Activated CD4-positive, alpha-beta T cell treated with anti-CD3 and anti-CD28 coated beads, Interleukin-2, amount 50 U/mL, for 48 hours (primary cell): ENCODE measurements around the gene ZBTB4.

Experiments used
- DNase-seq, 2 experiments: peaks; one replicate each; pipeline ENCODE4 v3.0.0-alpha.2; 2020

ZBTB4 gene

DNA sequence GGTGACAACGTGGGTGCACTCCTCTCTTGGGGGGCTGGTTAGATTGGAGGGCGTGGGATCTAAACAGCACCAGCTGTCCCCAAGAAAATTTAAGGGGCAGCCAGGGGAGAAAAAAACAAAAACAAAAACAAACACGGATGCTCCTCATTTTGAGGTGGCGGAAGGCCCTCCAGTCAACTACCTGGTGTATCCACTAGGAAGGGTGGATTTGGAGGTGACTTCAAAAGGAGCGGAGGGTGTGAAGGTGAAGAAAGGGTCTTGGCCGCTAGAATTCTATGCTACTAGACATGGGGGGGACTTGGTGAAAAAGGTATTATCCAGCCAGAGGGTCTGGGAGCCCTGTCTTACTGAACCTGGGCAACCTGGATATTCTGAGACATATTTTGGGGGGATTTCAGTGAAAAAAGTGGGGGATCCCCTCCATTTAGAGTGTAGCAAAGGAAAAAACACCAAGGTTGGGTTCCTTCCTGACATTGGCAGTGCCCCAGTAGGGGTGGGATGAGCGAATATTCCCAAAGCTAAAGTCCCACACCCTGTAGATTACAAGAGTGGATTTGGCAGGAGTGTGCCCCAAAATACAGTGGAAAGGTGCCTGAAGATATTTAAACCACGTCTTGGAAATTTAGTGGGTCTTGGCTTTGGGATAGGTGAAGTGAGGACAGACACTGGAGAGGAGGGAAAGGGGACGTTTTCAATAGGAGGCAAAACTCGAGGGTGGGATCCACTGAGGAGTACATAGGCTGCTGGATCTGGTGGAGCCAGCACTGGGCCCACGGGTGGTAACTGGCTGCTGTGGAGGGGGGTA is 40.6 kb downstream of the ZBTB4 start:
- no peak for DNase-seq

DNA sequence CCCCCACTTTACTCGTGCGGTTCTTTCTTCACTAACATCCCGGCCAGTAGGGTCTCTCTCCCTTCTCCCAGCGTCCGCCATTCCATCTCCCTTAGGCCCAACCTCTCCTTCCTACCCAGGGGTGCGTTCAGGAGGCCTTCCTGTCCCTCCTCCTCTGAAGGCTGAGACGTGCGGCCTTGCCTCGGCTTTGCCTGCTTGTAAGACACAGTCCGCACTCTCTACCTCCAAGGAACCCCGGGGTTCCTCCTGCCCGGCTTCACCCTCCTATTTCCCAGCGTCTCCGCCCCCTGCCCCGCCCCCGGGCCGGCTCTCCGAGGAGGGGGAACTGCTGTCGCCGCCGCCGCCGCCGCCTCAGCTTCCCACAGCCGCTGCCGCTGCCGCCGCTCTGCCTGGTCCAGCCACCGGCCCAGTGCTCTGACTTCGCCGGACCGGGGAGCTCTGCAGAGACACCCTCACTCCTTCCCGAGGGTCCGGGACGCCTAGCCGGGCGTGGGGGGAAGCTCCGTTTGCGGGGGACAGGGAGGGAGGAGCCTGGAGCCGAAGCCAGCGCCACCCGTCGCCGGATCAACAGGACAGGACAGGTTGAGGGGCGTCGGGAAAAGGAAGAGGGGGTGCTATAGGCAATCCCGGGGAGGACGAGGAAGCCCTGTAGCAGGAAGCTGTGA is 41.3 kb downstream of the ZBTB4 start:
- peak; percentile 74 to 78 for DNase-seq

DNA sequence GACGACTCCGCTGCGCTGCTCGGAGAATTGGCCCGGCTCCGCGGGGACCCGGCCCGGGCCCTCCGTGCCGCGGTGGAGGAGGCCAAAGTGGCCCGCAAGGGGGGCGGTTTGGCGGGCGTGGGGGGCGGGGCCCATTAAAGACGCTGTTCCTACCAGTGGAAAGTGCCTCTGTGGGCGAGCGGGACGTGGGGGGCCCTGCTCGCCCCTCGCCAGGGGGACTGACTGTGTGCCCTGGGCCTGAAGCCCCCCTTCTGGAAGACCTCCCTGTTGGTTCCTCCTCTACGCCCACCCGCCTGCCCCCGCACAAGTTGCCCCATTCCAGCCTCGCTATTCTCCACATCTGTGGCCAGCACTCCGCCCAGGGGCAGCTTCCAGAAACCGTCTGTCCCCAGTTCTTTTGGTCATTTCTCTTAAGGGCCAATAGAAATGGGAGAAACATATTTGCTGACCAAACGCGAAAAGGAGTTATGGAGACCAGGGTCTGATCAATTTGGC is 42.0 kb downstream of the ZBTB4 start:
- no peak for DNase-seq

DNA sequence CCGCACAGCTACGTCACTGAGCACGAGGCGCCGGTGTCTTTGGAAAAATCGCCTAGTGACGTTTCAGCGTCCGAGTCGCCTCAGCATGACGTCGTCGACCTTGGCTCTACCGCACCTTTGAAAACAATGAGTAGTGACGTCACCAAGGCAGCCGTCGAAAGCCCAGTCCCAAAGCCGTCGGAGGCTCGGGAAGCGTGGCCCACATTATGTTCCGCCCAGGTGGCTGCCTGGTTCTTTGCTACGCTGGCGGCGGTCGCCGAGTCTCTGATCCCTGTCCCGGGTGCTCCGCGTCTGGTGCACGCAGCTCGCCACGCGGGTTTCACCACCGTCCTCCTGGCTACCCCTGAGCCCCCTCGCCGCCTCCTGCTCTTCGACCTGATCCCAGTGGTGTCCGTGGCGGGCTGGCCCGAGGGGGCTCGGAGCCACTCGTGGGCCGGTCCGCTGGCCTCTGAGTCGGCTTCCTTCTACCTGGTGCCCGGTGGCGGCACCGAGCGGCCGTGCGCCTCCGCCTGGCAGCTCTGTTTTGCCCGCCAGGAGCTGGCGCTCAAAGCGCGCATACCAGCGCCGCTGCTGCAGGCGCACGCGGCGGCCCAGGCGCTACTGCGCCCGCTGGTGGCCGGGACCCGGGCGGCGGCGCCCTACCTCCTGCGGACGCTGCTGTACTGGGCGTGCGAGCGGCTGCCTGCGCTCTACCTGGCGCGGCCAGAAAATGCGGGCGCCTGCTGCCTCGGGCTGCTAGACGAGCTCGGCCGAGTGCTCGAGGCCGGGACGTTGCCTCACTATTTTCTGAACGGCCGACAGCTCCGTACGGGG is 42.7 kb downstream of the ZBTB4 start:
- peak; percentile 80 to 82 for DNase-seq

DNA sequence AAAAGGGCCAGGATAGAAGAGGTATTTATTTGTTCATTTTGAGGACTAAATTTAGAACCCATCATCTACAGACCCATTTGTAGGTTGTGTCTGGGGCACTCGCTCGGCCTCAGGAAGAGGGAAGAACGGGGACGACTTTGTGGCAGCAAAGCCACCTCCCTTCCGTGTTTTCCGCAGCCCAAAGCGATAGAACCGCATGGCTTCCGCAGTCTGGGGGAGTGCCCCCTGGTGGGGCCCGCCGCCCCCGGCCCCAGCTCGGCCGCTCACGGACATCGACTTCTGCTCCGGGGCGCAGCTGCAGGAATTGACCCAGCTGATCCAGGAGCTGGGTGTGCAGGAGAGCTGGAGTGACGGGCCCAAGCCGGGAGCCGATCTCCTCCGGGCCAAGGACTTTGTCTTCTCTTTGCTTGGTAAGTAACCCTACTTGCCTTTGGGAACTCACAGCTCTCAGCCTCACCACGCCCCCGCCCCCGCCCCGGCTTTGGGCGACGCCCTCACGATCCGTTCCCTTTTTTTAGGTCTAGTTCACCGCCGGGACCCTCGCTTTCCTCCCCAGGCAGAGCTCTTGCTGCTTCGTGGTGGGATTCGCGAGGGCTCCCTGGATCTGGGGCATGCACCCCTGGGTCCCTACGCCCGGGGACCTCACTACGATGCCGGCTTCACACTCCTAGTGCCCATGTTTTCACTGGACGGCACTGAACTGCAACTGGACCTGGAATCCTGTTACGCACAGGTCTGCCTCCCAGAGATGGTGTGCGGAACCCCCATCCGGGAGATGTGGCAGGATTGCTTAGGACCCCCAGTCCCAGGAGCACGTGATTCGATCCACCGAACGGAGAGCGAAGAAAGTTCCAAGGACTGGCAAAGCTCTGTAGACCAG is 43.5 kb downstream of the ZBTB4 start:
- DNase-seq = peak; percentile 68 to 70

DNA sequence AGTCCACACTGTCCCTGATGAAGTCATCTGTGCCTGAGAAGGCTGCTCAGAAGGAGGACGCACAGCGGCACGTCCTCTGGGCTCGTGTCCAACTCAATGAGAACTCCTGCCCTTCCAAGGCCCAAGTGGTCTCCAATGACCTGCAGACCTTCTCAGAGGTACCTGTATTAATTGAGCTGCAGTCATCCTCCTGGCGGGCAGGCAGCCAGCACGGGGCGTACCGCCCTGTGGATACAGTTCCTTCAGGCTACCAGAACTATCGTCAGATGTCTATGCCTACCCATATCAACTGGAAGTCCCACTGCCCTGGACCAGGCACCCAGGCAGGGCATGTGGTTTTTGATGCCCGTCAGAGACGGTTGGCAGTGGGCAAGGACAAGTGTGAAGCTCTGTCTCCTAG is 47.1 kb downstream of the ZBTB4 start:
- no peak for DNase-seq

DNA sequence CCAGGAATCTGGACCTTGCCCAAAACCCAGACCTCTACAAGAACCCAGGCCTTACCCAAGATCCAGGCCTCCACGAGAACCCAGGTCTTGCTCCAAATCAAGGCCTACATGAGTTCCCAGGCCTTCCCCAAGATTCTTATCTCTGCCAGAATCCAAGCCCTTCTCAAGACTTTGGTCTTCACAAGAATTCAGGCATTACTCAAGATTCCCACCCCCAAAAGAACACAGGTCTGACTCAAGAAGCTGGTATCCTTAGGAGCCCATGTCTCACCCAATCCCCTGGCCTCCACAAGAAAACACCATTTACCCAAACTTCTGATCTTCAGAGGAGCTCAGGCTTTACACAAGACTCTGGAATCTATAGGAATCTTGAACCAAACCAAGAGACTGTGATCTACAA is 48.2 kb downstream of the ZBTB4 start:
- DNase-seq = no peak

DNA sequence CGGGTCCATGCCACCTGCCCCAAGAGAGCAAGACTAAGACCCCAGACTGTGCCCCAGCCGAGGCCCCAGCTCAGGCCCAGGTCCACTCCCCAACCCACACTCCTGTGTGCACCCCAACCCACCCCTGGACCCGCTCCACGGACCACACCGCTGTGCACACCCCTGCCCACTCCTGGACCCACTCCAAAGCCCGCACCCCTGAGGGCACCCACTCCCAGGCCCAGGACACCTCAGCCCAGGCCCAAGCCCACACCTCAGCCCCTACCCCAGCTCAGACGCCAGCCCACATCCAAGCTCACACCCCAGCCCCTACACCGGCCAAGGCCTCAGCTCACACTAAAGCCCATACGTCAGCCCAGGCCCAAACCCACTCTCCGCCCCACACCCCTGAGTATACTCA is 49.7 kb downstream of the ZBTB4 start:
- DNase-seq = no peak

DNA sequence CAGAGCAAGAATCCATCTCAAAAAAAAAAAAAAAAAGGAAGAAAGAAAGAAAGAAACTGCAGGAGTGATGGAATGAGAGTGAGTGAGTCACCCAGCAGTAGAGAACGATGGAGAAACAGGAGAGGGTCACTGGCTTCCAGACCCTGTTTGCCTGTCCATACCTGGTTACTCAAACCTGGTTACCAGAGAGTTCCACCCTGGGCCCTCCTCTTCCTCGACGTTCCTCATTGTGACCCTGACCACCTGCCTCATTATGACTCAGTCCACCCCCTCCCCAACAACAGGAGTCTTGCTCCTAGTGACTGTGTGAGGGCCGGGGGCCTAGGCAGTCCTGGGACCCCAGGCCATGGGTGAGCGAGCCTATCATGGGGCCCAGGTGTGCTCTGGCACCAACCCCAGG is 50.9 kb downstream of the ZBTB4 start, which contains the start of gene SPEM3:
Gene SPEM3 (plus strand): TSS at position 301 of the 400 bp plus-strand sequence. CDS start 46 bp downstream, at position 347.
- no peak for DNase-seq

DNA sequence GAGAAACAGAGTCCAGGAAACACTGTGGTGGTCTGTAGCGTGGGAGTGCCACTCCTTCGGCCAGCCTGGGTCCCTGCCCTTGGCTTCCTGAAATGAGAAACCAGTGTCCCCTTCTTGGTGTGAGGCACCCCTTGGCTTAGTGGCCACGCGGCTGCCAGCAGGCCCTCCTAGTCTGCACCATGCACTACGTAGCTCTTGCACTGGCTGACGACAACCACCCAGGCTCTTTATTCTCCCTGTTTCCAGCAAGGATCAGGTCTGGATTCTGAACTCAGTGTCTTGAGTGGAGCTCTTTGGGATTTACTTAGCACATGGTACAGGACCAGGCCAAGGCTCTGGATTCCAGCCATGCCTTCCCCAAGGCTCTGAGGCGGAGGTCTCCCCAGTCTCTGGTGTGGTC is 51.9 kb downstream of the ZBTB4 start:
- DNase-seq = no peak

DNA sequence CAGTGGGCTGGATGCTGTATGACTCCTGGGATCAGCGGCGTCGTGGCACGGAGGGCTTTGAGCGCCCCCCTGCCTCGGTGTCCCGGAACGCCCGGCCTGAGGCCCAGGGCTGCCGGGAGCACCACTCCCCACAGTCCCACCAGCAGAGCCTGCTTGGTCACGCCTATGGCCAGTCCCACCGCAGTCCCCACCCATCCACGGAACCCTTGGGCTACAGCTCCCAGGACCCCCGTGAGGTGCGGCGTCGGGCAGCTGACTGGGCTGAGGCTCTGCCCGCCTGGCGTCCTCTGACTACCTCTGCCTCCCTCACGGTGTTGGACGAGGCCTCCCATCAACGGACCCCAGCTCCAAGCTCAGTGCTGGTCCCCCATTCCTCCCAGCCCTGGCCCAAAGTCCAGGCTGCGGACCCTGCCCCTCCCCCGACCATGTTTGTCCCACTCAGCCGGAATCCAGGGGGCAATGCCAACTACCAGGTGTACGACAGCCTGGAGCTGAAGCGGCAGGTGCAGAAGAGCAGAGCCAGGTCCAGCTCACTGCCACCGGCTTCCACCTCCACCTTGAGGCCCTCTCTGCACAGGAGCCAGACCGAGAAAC is 52.4 kb downstream of the ZBTB4 start:
- no peak for DNase-seq

DNA sequence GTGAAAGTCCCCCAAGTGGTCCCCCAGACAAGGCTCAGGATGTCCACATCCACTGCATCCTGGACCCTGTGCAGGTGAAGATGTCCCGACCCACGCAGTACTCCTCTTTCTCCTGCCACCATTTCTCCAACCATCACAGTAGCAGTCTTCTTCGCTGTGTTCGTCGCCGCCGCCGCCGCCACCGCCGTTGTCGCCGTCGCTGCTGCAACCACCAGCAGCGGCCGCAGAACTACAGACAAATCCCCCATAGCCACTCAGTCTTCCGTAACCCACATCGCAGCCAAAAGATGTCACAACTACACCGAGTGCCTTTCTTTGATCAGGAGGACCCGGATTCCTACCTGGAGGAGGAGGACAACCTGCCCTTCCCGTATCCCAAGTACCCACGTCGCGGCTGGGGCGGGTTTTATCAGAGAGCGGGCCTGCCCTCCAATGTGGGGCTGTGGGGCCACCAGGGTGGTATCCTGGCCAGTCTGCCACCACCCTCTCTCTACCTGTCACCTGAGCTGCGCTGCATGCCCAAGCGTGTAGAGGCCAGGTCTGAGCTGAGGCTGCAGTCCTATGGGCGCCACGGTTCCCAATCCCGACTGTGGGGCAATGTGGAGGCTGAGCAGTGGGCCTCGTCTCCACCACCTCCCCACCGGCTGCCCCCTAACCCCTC is 53.1 kb downstream of the ZBTB4 start:
- no peak for DNase-seq

DNA sequence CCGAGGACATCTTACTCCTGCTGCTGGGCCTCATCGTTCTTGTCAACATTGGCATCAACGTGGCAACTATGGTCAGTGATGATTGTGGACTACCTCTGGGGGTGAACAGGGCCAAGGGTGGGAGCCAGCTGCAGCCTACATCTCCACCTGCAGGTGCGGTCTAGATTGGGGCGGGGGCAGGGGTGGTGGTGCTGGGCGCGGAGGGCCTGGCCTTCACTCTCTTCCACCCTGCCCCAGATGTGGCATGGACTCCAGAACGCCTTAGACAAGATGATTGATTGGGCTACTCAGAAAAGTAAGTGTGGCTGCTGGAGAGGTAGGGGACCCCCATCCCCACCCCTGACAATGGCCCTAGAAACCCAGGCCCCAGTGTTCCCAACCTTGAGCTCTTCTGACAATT is 53.7 kb downstream of the ZBTB4 start:
- no peak for DNase-seq

DNA sequence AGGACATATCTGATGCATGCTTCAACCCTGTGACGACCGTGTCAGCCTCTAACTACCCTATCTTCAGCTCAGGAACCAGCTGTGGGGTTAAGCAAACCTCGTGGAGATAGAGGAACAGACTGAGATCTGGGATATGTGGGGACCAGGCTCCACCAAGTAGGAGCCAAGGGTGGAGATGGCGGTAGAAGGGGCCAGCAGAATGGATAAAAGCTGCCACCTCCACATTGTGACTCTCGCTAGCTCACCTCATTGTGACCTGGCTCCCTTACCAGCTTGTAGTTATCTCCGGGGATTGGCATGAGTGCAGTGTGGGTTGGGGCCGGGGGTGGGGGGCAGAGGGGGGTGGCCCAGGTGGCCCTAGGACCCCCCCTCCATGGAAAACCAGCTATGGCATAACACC is 54.1 kb downstream of the ZBTB4 start, which contains the start of gene SPEM2:
Gene SPEM2 (plus strand): TSS at position 301 of the 400 bp plus-strand sequence. CDS start 73 bp downstream, at position 374.
- DNase-seq = no peak

DNA sequence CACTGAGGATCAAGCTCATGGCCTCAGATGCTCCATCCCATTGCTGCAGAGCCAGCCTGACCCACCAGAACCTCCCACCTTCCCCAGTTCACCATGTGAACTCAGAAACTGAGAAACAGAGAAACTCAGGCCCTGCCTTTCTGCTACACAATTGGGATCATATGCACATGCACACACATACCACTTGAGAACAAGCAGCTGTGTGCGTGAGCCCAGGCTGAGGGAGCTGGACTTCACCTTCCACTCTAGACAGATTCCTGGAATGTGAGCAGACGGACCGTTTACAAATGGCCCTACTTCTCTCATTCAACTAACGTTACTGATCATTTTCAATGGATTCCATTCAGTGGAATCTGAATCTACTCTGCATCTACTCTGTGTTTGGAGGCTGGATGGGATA is 55.8 kb downstream of the ZBTB4 start:
- DNase-seq = no peak

DNA sequence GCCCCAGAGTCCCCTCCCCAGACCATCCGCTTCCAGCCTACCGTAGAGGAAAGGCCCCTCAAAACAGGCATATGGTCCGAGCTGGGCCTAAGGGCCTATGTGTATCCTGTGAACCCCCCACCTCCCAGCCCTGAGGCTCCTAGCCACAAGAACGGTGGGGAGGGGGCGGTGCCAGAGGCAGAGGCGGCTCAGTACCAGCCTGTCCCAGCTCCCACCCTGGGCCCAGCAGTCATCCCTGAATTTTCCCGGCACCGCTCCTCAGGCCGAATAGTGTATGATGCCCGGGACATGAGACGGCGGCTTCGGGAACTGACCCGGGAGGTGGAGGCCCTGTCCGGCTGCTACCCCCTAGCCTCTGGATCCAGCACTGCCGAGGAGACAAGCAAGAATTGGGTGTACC is 58.2 kb downstream of the ZBTB4 start:
- DNase-seq = no peak

DNA sequence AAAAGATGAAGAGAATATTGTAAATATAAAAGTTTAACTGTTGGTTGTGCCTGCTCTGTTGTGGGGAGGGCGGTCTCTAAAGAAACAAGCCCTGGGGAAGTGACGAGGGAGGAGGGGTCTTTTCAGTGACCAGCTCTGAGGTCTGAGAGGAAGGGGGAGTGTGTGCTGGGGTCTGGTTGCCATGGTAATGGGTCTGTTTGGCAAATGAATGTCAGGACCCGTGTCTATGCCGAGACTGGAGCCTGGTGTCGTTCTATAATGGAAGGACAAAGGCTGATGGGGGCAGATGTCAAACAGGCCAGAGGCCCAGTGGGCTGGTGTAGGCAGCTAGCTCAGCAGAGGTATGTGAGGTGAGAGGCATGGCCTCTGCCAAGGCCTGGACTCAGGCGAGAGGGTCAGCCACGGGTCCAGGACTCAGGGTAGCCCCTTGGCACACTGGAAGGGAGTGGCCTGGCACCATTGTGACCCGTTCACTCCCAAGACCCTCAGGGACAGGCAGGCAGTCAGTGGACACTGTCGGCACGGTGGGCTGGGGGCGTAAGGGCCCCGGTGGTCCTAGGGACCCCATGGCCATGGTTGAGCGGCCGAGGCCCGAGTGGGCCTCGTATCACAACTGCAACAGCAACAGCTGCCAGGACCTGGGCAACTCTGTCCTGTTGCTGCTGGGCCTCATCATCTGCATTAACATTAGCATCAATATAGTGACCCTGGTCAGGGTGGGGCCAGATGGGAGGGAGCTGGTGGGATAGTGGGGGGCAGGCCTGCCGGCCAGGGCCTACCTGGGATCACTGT is 59.4 kb downstream of the ZBTB4 start, which contains the start of gene SPEM1:
Gene SPEM1 (plus strand): TSS at position 506 of the 792 bp plus-strand sequence. CDS start 61 bp downstream, at position 567.
- no peak for DNase-seq

DNA sequence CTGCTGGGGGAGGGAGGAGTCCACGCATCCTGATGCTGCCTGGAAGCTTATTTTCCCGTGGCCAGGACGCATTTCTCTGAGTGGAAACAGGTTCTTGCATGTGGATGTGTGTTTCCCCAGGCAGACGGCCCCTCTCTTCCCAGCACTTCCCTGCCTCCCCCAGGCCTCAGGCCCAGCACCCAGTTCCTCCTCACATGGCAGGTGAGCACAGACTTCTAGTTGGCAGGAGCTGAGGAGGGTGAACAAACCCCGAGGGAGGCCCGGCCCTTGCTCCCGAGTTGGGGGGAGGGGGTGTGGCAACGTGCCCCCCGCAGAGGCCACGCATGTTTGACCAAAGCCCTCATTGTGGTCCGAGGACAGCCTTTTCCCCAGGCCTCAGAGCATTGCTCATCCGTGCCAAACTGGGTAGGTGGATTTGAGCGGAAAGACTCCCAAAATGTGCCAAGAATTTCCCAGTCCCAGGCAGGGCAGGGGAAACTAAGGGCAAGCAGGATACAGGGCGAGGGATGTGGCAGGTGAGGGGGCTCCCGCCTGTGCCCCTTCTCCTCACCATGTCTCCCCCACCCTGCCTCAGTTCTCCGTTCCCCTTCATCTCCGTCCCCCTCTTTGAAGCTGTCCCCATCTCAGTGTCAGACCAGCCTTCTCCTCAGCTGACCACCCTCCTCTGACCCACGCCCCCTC is 60.8 kb downstream of the ZBTB4 start:
- DNase-seq = no peak

DNA sequence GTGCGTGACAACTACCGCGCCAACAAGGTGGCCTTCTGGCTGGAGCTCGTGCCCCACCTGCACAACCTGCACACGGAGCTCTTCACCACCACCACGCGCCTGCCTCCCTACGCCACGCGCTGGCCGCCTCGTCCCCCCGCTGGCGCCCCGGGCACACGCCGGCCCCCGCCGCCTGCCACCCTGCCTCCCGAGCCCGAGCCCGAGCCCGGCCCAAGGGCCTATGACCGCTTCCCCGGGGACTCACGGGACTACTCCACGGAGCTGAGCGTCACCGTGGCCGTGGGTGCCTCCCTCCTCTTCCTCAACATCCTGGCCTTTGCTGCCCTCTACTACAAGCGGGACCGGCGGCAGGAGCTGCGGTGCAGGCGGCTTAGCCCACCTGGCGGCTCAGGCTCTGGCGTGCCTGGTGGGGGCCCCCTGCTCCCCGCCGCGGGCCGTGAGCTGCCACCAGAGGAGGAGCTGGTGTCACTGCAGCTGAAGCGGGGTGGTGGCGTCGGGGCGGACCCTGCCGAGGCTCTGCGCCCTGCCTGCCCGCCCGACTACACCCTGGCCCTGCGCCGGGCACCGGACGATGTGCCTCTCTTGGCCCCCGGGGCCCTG is 62.3 kb downstream of the ZBTB4 start:
- no peak for DNase-seq
